Measurements from ENCODE around the gene BCKDHA.
"Not testable (repeated sequence)": the region's sequence is repeated elsewhere in the genome, so short reads cannot be mapped to it uniquely, and the experiment has no call there.

The BCKDHA gene

DNA sequence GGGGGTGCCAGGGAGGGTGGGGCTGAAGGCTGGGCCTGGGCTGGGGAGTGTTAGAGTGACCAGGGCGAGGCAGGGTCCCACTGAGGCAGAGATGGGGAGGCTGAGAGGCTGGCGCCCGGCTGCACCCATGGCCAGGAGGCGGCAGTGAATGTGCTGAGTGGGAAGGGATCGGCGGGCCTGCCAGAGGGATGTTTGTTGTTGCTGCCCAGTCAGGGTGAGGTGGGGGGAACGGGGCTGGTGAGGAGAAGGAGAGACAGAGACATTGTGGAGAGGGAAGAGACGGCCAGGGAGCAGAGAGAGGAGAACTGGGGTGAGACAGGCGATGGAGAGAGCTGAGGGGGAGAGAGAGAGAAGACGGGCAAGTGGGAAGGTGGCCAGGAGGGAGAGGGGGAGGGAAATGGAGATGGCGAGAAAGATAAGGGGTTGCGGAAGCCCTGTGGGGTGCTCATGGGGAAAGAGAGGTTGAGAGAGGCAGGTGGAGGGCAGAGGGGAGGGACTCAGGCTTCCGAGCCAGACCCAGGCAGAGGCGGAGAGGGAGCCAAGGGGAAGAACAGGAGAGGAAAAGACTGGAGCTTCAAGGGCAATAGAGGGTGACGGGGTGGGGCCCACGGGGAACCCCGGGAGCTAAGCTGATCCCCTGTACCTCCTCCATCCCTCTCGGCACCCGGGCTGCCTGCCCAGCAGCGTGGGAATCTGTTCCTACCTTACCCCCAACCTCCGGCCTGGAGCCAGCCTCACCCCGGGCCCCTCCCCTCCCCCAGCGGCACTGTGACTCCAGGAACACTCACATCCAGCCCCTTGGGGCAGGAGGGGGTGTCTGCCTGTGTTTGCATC is 30.2 kb downstream of the BCKDHA start:
- DNase-seq = no peak

DNA sequence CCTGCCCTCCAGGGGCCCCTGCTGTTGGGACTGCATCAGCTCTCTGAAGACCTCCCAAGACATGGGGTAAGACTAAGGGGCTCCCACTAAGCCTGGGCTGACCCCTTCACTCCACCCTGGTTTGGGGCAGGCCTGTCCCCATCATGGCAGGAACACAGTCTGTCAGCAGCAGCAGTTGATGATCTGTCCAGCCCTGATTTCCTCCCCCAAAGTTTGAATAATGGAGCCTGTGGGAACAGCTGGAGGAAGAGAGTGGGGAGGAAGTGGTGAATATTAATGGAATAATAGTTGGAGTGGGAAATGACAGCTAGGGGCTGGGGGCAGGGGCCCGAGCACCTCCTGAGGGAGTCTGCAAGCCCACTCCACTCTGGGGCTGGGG is 30.9 kb downstream of the BCKDHA start:
- DNase-seq = no peak

DNA sequence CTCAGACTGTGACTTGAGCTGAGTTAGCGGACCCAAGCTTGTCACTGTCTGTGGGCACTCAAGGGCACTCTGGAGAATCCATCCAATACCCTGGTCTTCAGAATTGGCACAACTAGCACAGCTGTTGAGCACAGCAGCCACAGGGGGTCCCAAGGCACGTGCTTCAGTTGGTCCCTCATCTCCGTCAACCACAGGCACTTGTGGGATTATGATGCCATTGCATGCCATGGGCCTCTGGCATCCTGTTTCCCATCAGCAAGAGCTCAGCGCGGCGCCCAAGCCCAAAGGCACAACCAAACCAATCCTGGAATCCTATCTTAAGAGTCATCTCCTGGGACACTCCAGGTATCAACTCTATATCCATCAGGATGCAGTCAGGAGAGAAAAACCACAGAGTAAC is 33.3 kb downstream of the BCKDHA start:
- no peak for DNase-seq

DNA sequence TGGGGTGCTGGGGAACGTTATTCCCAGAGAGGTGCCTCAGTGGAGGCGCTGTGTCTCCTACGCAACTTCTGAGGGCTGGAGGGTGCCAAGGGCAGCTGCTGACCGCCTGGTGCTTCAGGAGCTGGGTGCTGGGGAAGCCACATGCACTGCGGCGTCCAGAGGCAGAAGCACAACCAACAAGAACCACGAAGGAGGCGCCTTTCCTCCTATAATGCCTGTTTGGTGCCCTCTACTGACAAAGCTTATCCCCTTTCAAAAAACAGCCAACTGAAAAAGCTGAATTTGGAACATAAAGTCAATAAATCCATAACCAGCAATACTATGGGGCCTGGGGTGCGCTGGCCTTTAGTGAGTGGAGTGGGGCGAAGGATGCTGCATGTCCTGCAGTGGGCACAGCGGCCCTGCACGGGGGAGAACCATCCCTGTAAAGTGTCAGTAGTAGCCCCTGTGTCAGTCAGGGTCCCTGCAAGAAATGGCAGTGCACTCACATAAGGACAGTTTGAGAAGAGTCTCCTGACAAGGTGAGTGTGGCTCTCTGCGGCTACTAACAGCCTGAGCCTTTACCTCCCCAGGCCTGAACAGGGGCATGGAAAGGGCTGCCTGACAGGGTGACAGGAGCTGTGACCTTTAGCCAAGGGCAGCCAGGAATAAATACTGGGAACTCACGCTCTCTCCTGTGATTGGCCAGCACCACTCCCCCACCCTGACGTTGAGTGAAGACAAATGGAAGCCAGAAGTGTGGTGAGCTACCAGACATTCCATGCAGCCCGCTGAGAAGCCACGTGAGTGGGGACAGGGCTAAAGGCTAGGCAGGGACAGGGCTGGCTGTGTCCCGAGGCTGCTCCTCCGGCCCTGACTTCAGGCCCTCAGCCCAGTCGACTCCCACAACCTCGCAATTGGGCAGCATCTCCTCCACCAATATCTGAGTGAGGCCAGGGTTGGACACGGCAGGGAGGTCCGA is 34.1 kb downstream of the BCKDHA start:
- DNase-seq = no peak

DNA sequence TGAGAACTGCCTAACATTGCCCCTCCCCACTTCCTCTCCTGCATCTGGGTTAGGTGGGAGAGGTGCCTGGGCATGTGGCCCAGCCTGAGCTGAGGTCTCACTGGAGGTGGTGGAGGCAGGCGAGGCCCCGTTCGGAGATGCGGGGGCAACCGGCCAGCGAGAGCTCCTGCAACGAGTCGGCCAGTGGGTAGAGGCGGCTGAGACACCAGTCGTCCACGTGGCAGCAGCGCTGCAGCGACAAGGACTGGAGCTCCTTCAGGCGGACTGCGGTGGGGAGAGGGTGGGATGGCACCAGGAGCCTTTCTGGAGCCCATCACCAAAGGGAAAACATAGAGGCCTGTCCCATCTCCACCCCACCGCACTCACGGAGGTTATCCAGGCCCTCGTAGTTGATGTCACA is 35.6 kb downstream of the BCKDHA start:
- no peak for DNase-seq

DNA sequence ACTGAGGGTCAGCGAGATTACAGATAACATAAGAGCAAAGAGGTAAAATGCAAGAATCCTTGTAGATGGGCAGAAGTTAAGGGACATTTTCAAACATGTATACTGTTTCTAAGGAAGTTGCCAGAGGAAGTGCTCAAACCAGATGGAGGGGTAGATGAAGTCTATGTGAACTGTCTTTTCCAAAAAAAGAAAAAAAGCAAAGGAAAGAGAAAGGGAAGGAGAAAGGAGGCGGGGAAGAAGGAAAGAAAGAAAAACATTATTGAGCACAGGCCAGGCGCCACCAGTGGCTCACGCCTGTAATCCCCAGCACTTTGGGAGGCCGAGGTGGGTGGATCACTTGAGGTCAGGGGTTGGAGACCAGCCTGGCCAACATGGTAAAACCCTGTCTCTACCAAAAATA is 36.8 kb downstream of the BCKDHA start:
- no peak for DNase-seq

DNA sequence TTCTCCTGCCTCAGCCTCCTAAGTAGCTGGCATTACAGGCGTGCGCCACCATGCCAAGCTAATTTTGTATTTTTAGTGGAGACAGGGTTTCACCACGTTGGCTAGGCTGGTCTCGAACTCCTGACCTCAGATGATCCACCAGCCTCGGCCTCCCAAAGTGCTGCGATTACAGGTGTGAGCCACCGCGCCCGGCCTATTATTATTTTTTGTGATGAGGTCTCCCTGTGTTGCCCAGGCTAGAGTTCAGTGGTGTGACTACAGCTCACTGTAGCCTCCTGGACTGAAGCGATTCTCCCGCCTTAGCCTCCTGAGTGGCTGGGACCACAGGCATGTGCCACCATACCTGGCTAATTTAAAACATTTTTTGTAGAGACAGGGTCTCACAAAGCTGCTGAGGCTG is 37.8 kb downstream of the BCKDHA start:
- DNase-seq = not testable (repeated sequence)

DNA sequence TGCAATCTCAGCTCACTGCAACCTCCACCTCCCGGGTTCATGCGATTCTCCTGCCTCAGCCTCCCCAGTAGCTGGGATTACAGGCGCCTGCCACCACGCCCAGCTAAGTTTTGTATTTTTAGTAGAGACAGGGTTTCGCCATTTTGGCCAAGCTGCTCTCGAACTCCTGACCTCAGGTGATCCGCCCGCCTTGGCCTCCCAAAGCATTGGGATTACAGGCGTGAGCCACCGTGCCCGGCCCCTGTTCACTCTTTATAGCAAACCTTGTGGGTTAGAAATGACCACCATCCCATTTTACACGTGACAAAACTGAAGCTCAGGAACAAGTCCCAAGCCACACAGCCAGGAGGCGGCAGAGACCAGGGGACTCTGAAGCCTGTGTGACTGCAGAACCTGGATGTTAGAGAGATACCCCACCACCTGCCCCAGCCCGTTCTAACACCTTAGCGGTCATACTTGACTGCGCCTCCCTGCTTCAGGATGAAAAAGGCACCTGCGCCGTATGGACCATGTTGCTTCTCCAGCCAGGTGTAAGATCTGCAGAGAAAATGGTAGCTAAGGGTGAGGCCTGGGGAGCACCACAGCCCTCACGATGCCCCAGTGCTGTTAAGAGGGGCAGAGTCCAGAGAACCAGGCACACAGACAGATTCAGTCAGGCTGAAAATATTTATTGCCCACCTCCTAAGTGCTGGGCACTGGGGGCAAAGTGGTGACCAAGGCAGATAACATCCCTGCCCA is 38.5 kb downstream of the BCKDHA start:
- no peak for DNase-seq

DNA sequence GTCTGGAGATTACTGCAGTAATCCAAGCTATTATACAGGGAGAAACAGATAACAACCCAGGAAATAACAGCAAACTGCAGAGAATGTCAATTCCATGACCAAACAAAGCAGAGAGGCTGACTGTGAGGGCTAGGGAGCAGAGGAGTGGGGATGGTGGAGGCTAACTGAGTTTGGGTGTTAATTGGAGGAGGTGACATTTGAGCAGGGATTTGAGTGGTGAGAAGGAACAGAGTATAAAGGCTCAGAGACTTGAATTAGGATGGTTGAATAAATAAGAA is 39.0 kb downstream of the BCKDHA start:
- DNase-seq = no peak

DNA sequence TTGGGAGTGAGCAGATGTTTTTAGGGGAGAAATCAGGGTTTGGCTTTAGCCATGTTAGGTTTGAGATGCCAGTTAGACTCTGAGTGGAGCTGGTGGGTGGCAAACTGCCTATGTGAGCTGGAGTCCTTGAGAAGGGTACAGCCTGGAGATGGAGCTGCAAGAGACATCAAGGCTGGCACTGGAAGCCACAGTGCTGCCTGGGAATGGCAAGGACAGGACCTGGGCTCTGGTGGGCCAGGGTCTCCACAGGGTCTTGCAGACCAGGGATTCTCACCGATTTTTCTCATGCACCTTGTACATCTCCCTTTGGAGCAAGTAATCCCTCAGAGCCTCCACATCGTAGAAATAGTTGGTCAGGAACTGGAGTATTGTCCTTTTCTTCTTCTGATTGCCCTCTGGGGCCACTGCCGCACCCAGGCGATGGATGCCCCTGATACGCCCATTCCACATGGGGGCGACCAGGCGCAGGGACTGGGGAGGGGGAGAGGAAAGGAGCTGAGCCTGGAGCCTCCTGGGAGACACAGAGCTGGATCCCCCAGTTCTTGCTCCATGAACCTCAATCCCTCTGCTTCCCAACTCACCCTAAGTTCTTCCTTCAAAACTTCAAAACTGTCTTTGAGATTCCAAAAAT is 40.4 kb downstream of the BCKDHA start:
- no peak for DNase-seq

DNA sequence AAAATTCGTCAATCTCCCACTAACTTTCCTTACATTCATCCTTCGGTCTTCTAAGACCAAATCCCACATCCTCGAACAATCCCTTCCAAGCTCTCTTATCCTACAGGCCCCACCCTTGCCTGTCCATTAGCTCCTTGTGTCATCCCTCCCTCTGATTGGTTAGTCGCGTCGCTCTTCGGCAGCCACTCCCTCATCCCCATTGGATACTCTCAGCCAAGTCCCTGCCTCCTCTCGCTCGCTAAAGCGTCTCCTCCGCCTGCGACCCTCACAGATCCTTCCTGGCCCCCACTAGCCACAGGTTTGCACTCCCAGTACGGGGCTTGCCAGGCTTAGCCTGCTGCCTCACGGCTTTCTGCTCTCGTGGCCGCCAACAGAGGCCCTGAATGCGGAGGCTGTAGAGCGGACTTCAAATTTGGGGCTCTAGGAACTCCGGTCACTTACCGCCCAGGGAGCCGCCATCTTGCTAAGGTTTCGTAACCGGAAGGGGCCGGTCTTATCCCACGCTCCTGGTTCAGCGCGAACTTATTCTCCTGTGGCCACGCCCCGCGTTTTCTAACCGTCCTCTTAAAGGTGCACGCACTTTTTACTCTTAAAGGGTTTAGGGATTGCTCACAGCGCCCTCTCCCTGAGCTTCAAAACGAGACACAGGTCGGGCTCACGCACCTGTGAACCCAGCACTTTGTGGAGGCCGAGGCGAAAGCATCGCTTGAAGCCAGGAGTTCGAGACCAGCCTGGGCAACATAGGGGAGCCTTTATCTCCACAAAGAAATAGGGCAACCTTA is 42.0 kb downstream of the BCKDHA start, which contains the start of gene DMAC2:
TSS of gene DMAC2 (minus strand) at position 472 of the 782 bp plus-strand sequence. CDS start at position 459, 13 bp downstream.
- peak; percentile 75 for DNase-seq

DNA sequence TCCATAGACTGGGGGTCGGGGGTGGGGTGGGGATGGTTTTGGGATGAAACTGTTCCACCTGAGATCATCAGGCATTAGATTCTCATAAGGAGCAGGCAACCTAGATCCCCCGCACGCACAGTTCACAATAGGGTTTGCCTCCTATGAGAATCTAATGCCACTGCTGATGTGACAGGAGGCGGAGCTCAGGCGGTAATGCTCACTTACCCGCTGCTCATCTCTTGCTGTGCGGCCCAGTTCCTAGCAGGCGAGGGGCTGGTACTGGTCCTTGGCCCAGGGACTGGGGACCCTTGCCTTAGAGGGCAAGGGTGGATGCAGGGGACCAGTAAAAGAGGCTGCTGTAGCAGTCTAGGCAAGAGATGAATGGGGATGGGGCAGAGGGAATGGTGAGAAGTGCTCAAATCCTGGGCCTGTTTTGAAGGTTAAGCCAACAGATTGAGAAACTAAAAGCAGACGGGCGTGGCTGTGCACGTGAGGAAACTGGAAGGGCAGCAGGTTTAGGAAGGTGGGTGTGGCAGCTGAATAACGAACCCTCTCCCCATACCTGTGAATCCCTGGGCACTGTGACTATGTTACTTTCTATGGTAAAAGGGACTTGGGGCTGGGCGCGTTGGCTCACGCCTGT is 43.8 kb downstream of the BCKDHA start:
- DNase-seq = no peak

DNA sequence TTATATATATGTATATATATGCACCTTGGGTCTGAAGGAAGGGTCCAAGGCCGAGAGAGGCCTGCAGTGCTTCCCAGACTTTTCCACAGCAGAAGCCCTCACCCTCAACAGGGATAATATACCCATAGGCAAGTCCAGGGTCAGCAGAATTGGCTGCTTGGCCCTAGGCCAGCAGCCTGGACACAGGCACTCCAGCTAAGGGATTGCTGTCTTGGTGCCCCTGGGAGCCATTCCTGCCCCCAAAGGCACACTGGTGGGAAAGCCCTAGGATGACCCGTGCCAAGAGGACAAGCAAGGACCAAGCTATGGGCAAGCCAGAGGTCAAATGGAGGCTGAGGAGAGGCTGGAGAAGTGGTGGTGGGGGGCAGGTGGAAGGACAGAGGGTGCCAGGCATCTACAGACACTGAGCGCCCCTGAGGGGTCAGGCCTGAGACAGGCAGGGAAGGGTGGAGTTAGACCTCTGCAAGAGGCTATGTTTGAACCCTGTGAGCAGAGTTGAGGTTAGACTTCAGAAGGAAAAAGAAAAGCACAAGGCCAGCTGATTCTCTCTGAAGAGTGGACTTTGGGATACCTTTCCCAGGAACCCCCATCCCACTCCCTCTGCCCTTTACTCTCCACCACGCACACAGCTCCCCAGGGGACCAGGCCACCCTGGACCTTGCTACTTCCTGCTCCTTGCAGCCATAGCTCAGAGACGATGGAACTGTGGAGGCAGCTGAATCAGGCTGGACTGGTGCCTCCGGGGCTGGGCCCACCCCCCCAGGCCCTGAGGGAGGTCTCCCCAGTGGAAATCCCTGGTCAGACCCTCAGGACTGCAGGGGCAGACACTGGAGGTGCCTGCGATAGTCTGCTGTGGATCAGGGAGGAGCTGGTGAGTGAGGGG is 45.1 kb downstream of the BCKDHA start, which contains the start of gene ERICH4:
TSS of gene ERICH4 (plus strand) at position 684 of the 883 bp plus-strand sequence. CDS start at position 698, 14 bp downstream.
- no peak for DNase-seq

DNA sequence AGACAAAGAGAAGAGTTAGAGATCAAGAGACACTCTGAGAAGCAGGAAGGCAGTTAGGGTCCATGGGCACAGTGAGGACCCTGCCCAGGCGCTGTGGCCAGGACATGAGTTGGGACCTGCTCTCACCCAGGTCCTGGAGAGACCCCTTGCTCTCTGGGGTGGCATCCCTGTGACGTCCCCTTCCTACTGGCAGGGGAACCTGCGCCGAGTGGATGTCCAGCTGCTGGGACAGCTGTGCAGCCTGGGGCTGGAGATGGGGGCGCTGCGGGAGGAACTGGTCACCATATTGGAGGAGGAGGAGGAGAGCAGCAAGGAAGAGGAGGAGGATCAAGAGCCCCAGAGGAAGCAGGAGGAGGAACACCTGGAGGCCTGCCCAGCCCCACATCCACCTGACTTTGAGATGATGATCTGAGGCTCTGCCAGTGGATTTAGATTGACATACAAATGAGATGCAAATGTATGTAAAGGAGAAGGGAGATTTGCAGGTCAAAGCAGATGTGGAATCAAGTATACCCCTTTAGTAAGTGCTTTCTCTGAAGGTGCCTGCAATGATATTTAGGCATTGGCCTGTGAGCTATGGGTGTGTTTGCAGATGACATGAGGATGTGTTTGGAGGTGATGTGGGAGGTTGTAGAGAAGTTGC is 46.3 kb downstream of the BCKDHA start:
- DNase-seq = no peak

DNA sequence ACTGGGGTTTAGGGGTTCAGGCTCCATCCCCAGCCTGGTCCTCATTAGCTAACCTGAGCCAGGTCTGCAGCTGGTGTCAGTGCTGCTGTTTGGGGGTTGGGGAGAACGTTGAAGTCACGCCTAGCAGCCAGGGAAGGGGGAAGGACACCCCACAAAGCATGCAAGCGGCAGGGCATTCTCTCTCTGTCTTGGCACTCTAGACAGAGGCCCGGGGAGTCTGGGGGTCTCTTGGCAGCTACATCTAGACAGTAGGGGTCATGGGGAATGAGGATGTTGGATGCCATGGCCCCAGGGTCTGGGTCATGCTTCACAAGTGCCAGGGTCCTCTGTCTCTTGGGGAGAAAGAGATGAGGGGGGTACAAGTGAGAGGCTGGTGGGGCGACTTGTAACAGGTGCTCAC is 48.0 kb downstream of the BCKDHA start:
- DNase-seq = no peak

DNA sequence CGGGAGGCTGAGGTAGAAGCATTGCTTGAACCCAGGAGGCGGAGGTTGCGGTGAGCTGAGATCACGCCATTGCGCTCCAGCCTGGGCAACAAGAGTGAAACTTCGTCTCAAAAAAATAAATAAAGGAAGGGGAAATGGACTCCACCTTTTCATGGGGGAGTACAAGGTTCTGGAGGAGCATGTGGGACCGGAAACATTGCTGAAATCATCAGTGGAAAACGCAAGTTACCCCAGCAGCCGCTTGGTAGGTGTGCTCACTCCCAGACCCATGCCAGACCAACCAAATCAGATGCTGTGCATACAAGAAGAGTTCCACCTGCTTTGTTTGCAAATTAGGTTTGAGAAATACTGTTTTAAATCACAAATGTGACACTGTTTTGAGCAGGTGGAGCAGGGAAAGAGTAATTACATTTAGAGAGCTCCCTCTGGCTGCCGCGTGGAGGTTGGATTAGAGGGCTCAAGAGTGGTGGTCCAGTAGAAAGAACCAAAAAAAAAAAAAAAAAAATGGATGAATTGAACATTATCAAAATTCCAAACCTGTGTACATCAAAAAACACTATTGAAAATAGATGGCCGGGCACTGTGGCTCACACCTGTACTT is 50.2 kb downstream of the BCKDHA start:
- DNase-seq = no peak

DNA sequence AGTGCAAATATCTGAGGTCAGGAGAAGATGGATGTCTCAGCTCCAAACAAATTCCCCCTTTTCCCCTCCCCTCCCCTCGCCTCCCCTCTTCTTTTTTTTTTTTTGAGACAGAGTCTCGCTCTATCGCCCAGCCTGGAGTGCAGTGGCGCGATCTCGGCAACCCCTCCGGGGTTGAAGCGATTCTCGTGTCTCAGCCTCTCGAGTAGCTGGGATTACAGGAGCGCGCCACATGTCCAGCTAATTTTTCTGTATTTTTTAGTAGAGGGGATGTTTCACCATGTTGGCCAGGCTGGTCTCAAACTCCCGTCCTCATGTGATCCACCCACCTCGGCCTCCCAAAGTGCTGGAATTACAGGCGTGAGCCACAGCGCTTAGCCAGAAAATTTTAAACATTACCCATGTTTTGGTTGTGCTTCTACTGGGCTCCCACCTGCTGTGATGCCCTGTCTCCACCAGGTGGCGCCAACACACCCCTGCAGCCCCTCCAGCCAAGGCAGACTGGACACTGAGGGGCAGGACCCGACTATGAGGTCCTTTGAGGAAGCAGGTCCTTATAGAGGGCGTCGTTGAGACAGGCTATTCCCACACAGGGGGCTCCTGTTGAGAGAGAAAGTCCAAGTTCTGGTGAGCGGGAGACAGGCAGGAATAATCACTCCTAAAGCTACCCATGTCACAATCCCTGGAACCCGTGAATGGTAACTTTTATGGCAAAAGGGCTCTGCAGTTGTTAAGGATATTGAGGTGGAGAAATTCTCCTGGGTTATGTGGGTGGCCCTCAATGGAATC is 51.7 kb downstream of the BCKDHA start:
- DNase-seq = no peak

DNA sequence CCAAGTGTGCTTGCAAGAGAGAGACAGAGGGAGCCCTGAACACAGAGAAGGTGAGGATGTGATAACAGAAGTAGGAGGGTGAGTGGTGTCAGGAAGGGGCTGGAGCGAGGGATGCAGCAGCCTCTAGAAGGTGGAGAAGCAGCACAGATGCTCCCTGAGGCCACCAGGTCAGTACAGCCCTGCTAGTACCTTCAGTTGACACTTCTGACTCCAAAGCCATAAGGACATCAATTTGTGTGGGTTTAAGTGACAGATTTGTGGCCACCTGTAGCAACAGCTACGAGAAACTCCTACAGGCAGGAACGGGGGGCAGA is 52.2 kb downstream of the BCKDHA start:
- DNase-seq = no peak

All from SIG-M5 (cell line).